ENCODE data around the gene NCEH1.

- TF ChIP-seq CTCF (conservative IDR thresholded peaks at IDR 0.05; ENCODE audit: low read length) (no peak), EZH2phosphoT487 (IDR thresholded peaks at IDR 0.05; ENCODE audit: borderline replicate concordance) (no peak)
These were observed 848 bp downstream of the NCEH1 start for GRCh38 chr3:172709774-172710663.
